AG08396 (cell line): ENCODE measurements around the gene CDH23.

Experiments
- DNase-seq: peaks from one replicate; pipeline ENCODE4 v3.0.0; 2012; ENCODE audit warnings: low spot score, mixed read lengths

The CDH23 gene

DNA sequence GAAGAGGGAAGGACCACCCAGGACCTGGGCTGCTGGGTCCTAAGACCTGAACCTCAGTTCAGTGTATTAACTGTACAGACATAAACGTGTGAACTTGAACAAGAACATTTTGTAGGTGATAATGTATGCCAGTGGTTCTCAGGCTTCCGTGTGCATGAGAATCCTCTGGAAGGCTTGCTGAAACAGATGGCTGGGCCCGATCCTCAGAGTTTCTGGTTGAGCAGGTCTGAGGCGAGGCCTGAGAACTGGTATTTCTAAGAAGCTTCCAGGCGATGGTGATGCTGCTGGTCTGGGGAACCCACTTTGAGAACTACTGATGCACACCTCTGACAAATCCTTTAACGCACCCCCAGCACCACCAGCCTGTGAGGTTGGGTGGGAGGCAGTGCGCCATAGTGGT lies 70.4 kb downstream of the CDH23 start:
- DNase-seq: no peak

DNA sequence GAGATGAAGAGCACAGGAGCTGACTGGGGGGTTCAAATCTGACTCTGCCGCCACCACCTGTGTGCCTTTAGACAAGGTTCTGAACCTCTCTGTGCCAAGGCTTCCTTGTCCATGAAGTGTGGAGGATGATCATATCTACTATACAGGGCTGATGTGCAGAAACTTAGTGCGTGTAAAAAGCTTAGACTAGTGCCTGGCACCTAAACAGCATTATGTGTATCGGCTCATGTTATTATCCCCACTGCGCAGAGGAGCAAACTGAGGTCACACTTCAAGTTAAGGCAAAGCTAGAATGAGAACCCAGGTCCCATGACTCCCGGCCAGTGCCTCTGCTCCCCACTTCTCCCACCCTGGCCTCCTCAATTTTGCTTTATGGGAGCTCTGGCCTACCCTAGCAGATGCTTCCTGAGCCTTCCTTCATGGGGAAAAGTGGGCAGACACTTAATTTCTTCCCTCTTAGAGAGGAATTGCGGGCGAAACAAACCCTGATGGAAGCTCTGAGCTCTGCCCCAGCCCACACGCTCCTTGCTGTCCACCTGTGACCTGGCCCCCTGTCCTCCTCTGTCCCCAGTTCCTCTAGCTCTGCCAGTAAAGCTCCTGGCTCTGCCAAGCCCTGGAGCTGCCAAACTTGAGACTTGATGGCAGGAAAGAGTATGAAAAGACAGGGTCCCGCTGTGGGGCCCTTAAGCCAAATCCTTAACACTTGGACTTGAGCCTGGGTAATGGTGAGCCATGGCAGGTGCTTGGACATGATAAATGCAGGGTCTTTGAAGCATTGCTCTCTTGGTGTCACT lies 71.0 kb downstream of the CDH23 start:
- DNase-seq: no peak

DNA sequence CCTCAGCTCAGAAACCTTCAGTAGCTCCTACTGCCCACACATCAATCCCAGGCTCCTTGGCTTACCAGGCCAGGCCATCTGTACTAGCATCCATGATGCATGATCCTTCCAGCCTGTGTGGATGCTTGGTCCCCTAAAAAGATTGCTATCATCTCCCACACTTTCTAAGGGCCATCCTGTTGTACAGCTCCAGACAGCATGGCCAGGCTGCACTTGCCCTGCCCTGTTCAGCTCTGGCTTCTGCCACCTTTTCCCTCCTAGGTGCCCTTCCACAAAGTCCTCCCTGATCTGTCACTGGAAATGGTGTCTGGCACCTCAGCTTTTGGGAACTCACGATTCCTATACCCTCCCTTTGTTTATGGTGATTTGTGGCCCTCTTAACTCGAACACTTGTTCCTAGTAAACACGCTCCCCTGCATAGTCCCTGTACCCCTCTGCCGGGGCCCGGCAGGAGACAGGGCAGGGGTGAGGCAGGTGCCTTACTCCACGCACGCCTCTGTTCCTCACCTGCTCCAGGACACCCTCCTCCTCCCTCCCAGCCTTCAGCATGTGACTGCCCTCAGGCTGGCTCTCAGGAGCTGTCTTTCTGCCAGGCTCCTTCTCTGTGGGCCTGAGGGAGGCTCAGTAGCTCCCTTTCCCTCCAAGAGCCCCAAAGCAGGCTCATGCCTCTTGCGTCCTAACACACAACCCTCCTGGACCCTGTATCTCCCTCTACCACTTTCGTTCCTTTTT lies 71.8 kb downstream of the CDH23 start:
- DNase-seq: no peak

DNA sequence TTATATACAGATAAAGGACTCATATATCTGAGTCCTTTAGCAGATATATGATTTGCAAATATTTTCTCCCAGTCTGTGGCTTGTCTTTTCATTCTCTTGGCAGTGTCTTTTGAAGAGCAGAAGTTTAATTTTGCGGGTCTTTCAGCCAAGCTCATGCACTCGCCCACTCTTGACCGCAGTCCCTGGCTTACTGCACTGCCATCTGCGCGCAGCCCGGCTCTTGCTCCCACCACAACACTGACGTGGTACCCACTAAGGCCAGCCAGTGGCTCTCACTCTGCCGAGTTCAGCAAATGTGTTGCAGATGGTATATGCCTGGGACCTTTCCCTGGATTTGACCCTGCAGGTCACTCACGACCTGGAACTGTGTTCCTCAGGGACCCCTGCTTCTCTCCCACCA lies 74.3 kb downstream of the CDH23 start:
- no peak for DNase-seq

DNA sequence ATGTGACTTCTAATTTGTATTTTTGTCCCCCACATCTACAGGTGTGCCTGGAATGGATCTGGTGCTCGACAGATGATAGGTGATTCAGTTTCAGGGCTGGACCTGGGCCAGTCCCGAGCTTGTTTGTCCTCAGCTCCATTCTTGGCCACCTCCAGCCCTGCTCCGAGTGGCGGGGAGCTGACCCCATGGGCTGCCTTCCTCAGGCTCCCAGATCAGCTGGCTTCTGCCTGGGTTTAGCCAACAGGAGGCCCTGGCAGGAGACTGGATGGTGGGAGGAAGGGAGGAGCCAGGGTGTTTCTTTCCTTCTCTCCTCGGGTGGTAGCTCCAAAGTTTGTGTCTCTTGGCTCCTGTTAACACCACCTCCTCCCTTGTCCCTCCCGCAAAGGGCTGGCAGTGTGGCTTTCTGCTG lies 75.2 kb downstream of the CDH23 start:
- no peak for DNase-seq

DNA sequence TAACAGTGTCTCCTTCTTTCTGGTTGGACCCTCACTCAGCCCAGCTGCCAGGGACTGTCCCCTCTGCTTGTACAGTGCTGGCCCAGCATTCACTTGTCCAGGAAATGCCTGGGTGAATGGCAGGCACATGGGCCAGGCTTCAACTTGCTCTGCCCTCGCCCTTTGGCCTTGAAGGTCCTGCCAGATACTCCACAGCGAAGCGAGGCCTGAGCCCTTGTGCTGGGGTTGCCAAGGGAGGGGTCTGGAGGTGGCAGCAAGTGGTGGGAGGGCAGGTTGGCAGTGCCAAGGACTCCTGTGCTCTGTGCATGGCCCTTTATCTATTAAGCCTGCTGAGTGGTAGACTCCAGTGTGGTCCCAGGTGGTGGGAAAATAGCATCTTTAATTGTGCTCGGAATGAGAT lies 75.7 kb downstream of the CDH23 start:
- DNase-seq: no peak

DNA sequence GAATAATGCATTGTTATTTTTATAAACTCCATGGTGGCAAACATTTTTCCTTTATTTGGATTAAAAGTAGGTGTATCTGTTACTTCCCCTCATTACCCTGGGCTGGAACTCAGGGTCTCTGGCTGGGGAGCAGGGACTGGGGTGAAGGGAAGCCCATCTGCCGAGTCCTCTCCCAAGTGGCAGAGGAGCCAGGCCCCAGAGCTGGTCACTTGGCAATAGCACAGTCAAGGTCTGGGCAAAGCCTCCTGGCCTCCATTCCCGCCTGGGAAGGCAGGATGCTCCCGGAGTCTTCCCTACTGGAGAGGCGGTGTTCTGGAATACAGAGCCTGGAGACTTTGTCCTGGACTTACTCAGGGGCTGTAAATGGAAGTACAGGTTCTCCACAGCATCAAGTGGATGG lies 76.2 kb downstream of the CDH23 start:
- DNase-seq: no peak

DNA sequence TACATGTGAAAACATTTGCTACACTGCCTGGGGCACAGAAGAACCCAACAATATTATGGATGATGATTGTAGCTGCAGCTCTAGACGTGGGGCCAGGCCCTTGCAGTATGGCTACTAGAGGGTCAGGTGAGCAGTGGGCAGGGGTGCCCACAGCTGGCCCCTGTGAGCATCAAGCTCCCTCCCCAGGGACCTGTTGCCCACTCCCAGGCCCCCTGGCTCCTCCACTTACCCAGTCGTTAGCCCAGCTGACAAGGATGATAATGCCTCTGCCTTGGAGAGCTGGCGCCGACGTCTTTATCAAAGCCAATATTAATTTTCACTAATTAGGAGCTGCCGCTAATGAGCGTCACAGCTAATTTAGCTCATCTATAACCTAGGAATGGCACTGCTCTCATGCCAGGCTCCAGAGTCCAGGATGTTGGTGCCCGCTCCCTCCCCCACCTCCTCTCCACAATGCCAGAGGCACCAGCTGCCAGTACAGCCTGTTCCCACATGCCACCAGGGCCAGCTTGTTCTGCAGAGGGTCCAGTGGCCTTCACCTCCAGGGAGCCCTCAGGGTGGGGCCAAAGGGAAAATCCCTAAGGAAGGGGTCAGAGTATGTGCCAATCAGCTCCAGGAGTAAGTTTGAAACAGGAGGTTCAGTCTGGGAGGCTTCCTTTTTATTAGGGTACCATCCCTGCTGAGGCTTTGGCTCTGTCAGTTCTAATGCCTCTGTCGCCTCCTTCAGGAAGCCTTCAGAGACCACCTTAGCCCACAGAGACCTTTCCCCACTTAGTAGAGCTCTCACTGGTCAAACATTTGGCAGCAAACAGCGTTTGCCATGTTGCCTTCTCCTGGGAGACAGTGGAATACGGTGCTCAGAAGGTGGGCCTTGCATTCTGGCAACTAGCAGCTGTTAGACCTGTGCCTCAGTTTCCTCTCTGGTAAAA lies 77.2 kb downstream of the CDH23 start:
- DNase-seq: no peak

DNA sequence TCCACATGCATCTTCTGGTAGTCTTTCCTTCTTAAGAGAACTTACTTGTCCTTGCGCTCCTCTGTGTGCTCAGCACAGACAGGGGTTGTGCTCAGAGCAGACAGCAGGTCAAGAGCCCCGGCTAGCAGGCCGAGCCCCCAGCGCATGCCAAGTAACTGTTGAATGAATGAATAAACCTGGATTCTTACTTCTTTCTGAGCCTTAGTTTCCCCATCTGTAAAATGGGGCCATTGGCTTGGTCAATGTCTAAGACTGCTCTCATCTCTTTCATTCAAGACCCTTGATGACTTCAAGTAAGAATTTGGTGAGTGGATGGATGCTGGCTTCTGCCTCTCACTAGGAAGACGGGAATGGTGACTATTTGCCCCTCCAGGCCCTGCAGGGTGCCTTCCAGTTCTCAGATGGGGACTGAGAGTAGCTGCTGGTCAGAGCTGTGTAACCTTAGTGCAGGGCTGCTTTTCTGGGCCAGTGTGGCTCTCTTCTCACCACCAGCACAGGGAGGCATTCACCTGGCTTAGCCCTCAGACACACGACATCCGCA lies 78.1 kb downstream of the CDH23 start:
- no peak for DNase-seq

DNA sequence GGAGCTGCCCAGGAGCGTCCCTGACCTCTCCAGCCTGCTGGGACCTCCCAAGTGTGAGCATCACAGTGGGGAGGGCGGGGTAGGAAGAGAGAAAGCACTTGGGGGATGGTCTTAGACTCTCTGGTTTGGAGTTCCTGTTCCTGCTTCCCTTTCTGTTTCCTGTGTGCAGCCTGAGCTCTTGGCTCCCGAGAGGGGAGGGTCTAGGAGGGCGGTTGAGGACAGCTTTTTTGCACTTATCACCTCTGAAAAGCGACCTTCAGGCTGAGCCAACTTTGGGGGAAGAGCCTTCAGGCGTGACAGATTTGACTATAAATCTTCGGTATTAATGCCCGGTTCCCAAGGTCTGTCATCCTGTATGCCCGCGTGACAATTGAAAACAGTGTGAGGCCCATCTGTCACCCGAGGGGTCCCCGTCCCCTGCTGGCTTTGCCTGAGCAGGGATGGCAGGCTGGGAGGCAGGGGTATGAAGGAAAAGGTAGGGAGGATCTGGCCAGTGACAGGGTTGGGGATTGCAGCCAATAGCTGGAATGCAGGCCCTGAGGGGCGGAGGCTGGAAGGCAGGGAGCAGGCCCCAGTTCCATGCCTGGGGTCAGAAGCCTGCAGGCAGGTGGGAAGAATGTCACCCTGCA lies 78.6 kb downstream of the CDH23 start:
- DNase-seq: no peak

DNA sequence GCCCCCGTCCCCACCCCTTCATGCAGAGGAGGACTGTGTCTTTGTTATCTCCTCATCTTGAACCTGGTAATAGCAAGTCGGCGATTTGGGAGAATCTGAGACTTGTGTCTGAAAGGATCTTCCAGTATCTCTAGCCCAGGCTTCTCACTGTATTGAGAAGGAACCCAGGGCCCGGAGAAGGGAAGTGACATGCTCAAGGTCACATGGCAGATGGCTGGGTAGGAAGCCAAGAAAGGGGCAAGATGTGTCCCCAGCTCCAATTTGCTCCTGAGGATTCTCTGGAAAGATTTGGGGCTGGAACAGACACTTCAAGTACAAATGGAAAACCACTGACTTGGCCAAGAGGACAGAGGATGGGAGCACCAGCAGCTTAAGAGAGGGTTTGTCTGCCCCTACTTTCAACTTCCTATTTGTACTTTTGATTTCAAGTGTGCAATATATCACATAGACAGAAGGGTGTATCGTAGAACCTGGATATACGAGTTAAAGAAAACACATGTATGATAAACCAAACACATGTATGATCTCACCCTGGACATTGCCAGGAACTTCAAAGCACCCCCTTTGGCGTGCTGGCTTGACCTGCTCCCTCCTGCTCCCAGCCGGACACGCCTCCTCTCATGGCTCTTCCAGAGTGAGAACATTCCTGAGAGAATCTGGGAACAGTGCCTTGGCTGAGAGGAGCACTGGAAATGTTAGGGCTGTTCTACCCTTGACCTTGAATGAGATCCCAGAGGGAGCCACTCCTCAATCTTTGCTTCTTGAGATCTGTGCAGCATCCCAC lies 79.7 kb downstream of the CDH23 start:
- DNase-seq: no peak

DNA sequence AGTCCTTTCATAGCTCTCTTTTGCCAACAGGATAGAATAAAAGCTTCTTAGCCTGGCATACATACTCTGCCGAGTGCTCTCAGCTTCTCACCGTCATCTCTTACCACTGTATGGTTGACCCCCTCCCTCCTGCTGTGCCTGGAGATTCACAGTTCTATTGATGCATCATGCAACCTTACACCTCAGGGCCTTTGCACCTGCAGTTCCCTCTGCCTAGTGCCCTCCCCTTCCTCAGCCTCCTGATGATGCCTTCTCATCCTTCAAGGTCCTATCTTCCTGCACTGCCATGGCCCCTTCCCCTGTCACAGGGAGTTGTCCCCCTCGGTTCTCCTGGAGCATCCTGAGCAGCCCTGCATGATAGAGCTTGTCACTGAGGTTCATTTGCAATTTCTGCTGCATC lies 81.5 kb downstream of the CDH23 start:
- no peak for DNase-seq

DNA sequence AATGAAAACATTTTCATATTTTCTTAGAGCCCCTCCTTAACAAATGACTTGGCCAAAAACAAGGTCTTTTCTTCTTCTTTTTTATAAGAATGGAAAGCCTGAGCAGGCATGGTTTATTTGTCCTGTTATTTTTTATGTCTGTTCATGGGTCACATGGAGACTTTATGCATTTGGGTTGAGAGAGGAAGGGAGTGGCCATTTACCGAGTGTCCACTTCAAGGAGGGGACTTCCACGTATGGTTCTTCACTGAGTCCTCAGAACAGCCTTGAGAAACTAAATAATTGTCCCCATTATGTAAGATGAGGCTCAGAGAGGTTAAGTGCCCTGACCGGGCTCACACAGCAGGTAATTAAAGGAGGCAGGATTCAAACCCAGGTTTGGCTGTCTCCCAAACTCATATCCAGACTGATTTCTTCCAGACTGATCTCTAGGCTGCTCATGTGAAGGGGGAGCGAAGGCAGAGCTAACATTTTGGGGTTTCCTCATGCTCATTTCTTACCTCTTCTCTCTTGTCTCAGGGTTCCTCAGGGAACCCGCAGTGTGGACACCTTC lies 82.2 kb downstream of the CDH23 start:
- no peak for DNase-seq

DNA sequence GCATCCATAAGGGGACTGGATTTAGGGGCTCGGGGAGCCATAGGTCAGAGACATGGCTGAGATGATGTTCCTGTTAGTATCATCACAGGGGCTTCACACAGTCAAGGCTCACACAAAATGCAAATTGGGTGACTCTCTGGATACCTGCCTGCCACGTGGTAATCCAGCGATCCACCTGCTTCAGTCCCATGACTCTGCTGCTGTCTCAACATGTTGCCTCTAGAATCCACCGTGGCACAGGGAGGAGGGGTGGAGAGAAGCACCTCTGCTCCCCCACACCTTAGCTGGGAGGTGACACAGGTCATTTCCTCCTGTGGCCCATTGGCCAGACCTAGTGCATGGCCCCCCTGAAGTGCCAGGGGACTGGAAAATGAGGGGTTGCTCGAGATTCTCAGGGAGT lies 83.1 kb downstream of the CDH23 start:
- no peak for DNase-seq

DNA sequence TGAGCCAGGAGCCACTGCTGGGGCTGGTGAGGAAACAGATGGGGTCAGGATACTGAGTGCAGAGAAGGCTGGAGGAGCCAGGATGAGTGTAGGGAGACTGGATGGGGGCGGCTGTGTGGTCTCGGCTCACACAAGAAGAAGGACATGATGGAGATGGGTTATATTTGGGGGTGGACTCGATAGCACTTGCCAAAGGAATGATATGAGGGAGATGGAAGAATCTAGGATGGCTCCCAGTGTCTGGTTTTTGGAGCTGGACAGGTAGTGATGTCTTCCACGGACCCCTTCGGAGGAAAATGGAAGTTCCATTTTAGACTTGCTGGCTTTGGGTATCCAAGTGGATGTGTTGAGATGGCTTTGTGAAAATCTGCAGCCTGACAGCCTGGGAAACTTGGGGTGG lies 83.9 kb downstream of the CDH23 start:
- no peak for DNase-seq

DNA sequence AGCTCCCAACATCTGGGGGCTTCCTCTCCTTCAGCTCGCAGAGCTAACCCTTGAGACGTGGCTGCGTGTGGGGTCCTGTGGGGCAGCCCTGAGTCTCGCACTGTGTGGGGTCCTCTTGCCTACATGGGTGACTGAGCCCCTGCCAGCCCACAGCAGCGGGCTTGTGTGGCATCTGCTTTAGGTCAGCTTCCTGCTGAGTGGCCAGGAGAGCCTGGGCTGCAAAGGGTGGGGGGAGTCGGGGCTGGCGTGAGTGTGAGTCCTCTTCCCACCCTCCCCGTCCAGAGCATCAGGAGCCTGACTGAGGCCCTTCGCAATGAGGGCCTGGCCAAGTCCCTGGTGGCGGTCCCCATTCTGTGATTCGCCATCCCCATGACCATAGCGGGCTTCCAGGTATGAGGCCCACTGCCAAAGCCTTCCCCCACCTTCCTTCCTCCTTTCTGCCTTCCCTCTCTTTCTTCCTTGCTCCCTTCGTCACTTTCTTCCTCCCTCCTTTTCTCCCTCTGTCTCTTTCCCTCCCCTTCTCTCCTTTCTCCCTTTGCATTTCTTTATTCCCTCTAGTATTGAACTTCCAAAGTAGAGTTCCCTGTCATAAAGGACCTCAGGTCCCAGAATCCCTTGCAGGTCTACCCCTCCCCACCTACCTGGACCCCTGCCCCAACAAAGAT lies 85.2 kb downstream of the CDH23 start:
- DNase-seq: no peak

DNA sequence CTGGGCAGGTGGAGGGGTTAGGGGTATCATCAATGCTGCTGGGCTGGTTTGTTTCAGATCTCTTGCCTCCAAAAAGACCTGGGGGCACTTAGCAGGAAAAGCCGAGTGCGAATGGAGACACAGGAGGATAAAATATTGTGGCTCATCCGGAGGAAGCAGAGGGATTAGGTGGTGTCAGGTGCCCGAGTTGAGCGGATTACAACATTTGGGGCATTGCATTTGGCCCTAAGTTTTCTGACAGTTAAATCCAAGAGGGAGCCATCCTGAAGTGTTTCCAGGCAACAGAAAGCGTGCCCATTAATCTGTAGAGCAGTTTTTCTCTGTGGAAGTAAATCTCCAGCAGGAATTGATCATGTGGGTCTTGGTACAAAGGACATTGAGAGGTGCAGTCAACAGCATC lies 85.9 kb downstream of the CDH23 start:
- no peak for DNase-seq

DNA sequence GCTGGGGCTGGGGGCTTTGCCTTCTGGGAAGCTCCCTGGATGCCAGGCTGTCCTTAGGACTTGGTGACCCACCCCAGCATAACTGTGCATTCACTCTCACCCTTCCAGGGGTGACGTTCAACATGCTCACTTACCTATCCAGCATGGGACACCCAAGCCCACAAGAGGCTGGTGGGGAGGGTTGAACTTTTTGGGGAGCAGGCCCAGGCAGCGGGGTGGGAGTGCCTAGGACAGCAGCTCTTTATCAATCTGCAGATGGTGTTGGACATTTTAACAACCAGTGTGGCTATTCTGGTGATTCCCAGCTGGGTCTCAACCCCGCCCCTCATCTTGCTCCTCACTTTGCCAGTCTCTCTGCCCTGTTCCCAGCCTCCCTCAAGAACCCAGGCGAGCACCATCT lies 86.4 kb downstream of the CDH23 start:
- DNase-seq: no peak

DNA sequence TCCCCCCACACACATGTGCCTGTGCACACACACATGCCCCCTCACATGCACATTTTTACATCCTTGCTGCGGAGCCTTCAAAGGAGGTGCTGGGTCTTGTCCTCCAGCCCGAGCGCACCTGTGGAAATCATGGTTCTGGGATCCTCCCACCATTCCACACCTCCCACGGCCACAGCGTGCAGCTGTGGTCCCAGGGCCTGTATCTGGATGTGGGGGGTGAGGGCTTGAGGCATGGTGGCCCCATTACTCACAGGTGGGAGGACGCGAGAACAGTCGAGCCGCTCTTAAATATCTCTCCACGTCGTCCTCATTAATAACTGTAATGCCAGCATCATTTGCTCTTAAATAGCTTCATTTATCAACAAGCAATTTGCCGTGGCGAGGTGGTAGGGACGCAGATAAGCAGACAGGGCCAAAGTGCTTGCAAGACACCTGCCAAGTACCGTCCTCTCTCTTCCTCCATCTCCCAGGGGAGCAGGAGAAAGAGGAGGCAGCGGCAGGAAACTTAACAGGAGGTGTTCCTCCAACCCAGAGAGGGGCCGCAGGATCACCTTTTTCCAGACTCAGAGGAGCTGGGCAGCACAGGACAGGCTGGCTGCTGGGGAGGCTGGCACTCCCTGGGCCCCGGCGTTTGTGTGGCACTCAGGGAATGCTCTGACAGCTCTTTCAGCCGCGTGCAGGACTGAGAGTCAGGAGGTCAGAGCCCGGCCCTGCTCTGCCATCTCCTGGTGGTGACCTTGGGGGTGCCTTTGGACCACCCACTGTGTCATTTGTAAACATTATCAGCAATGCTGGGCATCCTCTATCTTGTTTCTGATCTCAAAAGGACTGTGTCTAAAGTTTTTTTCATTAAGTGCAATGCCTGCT lies 87.4 kb downstream of the CDH23 start:
- no peak for DNase-seq
